ENCODE results near the gene ROMO1. TPM values are rescaled to one million over a fixed set of nuclear protein-coding genes. Genes with fewer than 3 reads are reported as not detected.
A peak's percentile ranks its signal among the peaks of the same experiment; 100 is the strongest.
"Not testable (repeated sequence)": the region's sequence is repeated elsewhere in the genome, so short reads cannot be mapped to it uniquely, and the experiment has no call there.

Gene ROMO1
- total RNA-seq, 4 donors from 2014 or later = 158 to 312 (median 228) TPM

DNA sequence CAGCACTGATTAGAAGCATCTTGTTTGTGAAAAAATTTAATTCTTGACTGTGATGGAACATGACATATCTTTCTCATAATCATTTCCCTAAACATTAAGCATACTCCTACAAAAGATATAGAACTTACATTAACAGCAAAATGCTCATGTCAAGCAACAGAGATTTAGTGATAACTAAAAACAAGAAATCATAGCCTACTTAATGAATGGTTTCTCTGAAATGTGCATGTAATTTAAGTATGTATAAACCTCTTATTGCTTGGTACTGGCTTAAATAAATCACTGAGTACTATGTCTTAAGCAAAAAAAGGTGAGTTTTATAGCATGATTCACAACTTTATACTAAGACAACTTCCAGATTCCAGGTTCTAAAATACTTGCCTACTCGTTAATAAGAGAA, 9.3 kb downstream of the ROMO1 start:
- no peak overlapping the region for H3K4me3 ChIP-seq
- ATAC-seq = no peak
- peaks cover 20 to 100% of the 10 kb centered on the region in 2 donors for H3K36me3 ChIP-seq
- H3K4me1 ChIP-seq = peaks cover 6 to 43% (median 10%) of the 10 kb centered on the region in 3 donors
- H3K9me3 ChIP-seq = no peaks in the 10 kb centered on the region
- H3K27me3 ChIP-seq = no peaks in the 10 kb centered on the region
- TF ChIP-seq POLR2A (IDR thresholded peaks at IDR 0.05) (no peak), CTCF (IDR thresholded peaks at IDR 0.05) (no peak), EP300 (IDR thresholded peaks at IDR 0.05) (no peak), POLR2AphosphoS5 (IDR thresholded peaks at IDR 0.05) (no peak)
- WGBS, 2 donors (ENCODE audit: low coverage in 1 of 2) = 15 to 17% methylated on average over 1 of the region's 1 CpG
- H3K27ac ChIP-seq = no peak overlapping the region

DNA sequence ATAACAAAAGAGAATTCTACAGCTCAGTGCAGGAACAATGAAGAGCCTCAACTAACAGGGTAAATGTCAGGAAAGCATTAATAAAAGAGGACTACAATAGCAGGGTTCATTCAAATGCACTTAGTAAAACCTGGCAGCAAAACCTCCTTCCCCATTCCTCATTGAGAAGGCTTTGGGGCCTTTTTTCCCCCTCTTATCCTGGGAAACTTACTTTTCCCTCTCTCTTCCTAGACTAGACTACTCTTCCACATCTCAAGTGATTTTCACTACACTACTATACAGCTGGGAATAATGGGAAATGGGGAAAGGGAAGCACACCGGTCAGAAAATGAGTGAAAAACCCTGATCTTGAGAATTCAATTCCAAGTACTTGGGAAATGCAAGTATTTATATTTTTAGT, 10.1 kb downstream of the ROMO1 start:
- TF ChIP-seq CTCF (IDR thresholded peaks at IDR 0.05) = no peak
- TF ChIP-seq POLR2AphosphoS5 (IDR thresholded peaks at IDR 0.05) = no peak
- no peak for TF ChIP-seq POLR2A (IDR thresholded peaks at IDR 0.05)
- TF ChIP-seq EP300 (IDR thresholded peaks at IDR 0.05) = no peak
- Histone ChIP-seq H3K27ac (no peak overlapping the region), H3K27me3 (no peaks in the 10 kb centered on the region), H3K4me3 (no peak overlapping the region), H3K9me3 (no peaks in the 10 kb centered on the region), H3K36me3 (peaks cover 15 to 100% of the 10 kb centered on the region in 2 donors), H3K4me1 (peaks cover 6 to 47% (median 10%) of the 10 kb centered on the region in 3 donors)
- 88 to 90% methylated on average over 1 of the region's 1 CpG for WGBS, 2 donors (ENCODE audit: low coverage in 1 of 2)
- ATAC-seq = no peak

DNA sequence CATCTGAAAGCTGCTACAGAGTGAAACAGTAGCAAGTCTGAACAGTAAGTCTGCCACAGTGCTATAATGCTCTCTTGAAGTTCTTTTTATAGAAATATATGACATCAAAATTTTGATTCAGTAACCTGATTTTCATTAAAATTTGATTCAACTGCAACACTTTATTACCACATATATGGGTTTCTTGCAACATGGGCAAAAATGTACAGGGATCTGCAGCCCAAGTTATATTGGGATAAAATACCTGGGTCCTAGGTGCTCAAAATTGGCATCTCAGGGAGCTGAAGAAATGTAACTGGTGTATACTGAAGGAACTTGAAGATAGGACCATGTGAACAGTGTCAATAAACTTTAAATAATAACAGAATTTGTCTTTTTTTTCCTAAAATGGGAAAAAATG, 10.8 kb downstream of the ROMO1 start:
- no peak for ATAC-seq
- no peaks in the 10 kb centered on the region for H3K9me3 ChIP-seq
- H3K4me3 ChIP-seq = no peak overlapping the region
- H3K4me1 ChIP-seq = peaks cover 6 to 54% (median 10%) of the 10 kb centered on the region in 3 donors
- no peak overlapping the region for H3K27ac ChIP-seq
- no peaks in the 10 kb centered on the region for H3K27me3 ChIP-seq
- H3K36me3 ChIP-seq = peaks cover 13 to 100% of the 10 kb centered on the region in 2 donors
- TF ChIP-seq POLR2AphosphoS5 (IDR thresholded peaks at IDR 0.05) (no peak), EP300 (IDR thresholded peaks at IDR 0.05) (no peak), CTCF (IDR thresholded peaks at IDR 0.05) (no peak), POLR2A (IDR thresholded peaks at IDR 0.05) (no peak)

DNA sequence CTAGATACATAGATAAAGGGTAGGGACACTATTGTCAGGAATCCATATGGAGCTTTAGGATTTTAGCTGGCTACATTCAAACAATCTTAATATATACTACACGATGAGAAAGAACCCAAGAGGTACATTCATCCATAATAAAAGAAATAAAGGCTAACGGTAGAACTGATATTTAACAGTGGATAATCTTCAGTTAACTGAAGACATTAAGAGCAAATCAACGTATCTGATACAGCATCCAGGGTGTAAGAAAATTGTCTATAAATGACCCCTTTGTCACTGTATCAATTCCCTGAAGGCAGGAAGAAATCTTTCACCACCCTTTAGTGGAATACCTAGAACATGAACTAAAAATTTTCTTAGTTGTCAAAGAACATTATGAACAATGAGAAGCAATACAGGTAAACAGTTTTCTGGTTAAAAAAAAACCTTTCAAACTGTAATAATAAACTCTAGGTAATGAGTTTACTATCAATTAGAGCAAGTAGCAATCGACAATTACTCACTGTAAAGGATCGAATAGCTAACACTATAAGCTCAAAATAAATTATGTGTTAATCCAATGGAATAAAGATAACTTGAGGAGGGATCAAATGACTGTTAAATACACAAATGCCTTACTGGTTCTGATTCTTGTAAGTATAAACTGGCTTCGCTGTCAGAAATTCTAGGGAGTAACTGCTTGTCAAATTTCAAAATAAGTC, 11.8 kb downstream of the ROMO1 start:
- TF ChIP-seq POLR2A (IDR thresholded peaks at IDR 0.05) = no peak
- TF ChIP-seq CTCF (IDR thresholded peaks at IDR 0.05) = no peak
- no peak for TF ChIP-seq EP300 (IDR thresholded peaks at IDR 0.05)
- TF ChIP-seq POLR2AphosphoS5 (IDR thresholded peaks at IDR 0.05) = no peak
- H3K27me3 ChIP-seq = no peaks in the 10 kb centered on the region
- no peaks in the 10 kb centered on the region for H3K9me3 ChIP-seq
- H3K4me3 ChIP-seq = no peak overlapping the region
- no peak for ATAC-seq
- H3K4me1 ChIP-seq = peaks cover 6 to 54% (median 10%) of the 10 kb centered on the region in 3 donors
- H3K27ac ChIP-seq = no peak overlapping the region
- WGBS, 2 donors (ENCODE audit: low coverage in 1 of 2) = 47 to 51% methylated on average over 6 of the region's 6 CpGs
- peaks cover 11 to 100% of the 10 kb centered on the region in 2 donors for H3K36me3 ChIP-seq

DNA sequence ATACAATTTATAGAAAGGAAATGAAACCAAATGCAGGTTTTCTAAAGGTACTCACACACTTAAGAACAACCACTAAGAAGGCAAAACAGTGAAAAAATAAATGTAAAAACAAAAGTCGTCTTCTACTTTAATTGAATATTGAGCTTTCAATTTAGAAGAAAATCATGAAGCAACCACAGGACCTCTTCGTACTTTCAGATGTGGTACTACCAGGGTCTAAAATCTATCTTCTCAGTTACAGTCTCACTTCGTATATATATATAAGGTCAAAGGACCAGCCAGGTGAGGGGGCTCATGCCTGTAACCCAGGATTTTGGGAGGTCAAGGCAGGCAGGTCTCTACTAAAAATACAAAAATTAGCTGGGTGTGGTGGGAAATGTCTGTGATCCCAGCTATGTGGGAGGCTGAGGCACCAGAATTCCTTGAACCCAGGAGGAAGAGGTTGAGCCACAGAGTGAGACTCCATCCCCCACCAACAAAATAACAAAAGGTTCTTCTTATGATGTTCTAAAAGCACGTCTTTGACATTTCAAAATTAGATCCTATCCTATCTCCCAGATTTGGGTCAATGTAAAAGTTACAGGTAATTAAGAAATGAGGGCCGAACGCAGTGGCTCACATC, 12.5 kb downstream of the ROMO1 start:
- no peaks in the 10 kb centered on the region for H3K9me3 ChIP-seq
- 53 to 69% methylated on average over 4 to 6 of the region's 6 CpGs for WGBS, 2 donors (ENCODE audit: low coverage in 1 of 2)
- H3K4me1 ChIP-seq = peaks cover 6 to 54% (median 10%) of the 10 kb centered on the region in 3 donors
- ATAC-seq = no peak
- H3K27ac ChIP-seq = peak overlapping the region in 1 of 4 donors; percentile 2
- TF ChIP-seq POLR2AphosphoS5 (IDR thresholded peaks at IDR 0.05) (no peak), POLR2A (IDR thresholded peaks at IDR 0.05) (no peak), EP300 (IDR thresholded peaks at IDR 0.05) (no peak)
- H3K4me3 ChIP-seq = no peak overlapping the region
- no peaks in the 10 kb centered on the region for H3K27me3 ChIP-seq
- H3K36me3 ChIP-seq = peaks cover 9 to 100% of the 10 kb centered on the region in 2 donors

- H3K27ac ChIP-seq, H3K9me3 ChIP-seq, H3K27me3 ChIP-seq, ATAC-seq, H3K4me3 ChIP-seq: not testable (repeated sequence)
- peaks cover 6 to 61% (median 10%) of the 10 kb centered on the region in 3 donors for H3K4me1 ChIP-seq
- 75 to 82% methylated on average over 4 to 6 of the region's 9 CpGs for WGBS, 2 donors (ENCODE audit: low coverage in 1 of 2)
- peaks cover 5 to 100% of the 10 kb centered on the region in 2 donors for H3K36me3 ChIP-seq
Observed at GRCh38 chr20:35713120-35713519, 13.9 kb downstream of the ROMO1 start.

All from gastroesophageal sphincter (tissue), 4 donors.